NCI-H2196 treated with DMSO at 0.1 percent for 48 hours (cell line): ENCODE results near the gene SMPDL3A.

Experiments used
- DNase-seq: peaks from one replicate; lab custom pipeline; 2025; ENCODE audit not compliant: unreplicated experiment; lab: John Stamatoyannopoulos, UW

The SMPDL3A gene

GRCh38 chr6:122853259-122853995 lies 64.4 kb downstream of the SMPDL3A start:
- no peak for DNase-seq
